ENCODE measurements around the gene PTGR3. TPM values are rescaled to one million over a fixed set of nuclear protein-coding genes. Genes with fewer than 3 reads are reported as not detected.
A peak's percentile ranks its signal among the peaks of the same experiment; 100 is the strongest.

The PTGR3 gene
- total RNA-seq, 4 donors from 2014 or later, result 12.2 to 25.2 (median 16.7) TPM

- no peak for TF ChIP-seq CTCF (IDR thresholded peaks at IDR 0.05)
- no peak for TF ChIP-seq POLR2A (IDR thresholded peaks at IDR 0.05)
- Histone ChIP-seq H3K27me3 (no peaks in the 10 kb centered on the region), H3K36me3 (peaks cover 0 to 4% (median 0%) of the 10 kb centered on the region in 3 donors), H3K9me3 (no peaks in the 10 kb centered on the region), H3K4me1 (peaks cover 22 to 73% (median 32%) of the 10 kb centered on the region in 3 donors), H3K27ac (peak overlapping the region; percentile 18 to 99 (median 96)), H3K4me3 (peak overlapping the region in 3 of 4 donors; percentile 76 to 96 (median 88))
- intact Hi-C loops (cut with DNase I), result loop anchor here (10.0 kb wide), 1 partner anchor 1618 kb away; the partner anchor contains the start of gene ZNF236
- DNase-seq, result no peak
- WGBS, 2 donors, result 70 to 74% methylated on average over 11 to 14 of the region's 14 CpGs
Measured at GRCh38 chr18:75206452-75207309, 2.3 kb downstream of the PTGR3 start.

GRCh38 chr18:75205514-75206132 is 3.3 kb downstream of the PTGR3 start:
- intact Hi-C loops (cut with DNase I), result loop anchor here (10.0 kb wide), 1 partner anchor 1619 kb away; the partner anchor contains the start of gene ZNF236
- Histone ChIP-seq H3K4me3 (peak overlapping the region in 3 of 4 donors; percentile 67 to 96 (median 88)), H3K27me3 (no peaks in the 10 kb centered on the region), H3K36me3 (peaks cover 0 to 15% (median 0%) of the 10 kb centered on the region in 3 donors), H3K4me1 (peaks cover 22 to 83% (median 32%) of the 10 kb centered on the region in 3 donors), H3K9me3 (no peaks in the 10 kb centered on the region), H3K27ac (peak overlapping the region; percentile 50 to 99 (median 88))
- no peak for TF ChIP-seq POLR2A (IDR thresholded peaks at IDR 0.05)
- no peak for TF ChIP-seq CTCF (IDR thresholded peaks at IDR 0.05)
- WGBS, 2 donors, result 36 to 57% methylated on average over 10 to 16 of the region's 16 CpGs
- no peak for DNase-seq

GRCh38 chr18:75204732-75205513 is 4.0 kb downstream of the PTGR3 start:
- Histone ChIP-seq H3K4me3 (peak overlapping the region; percentile 30 to 96 (median 78)), H3K27ac (peak overlapping the region; percentile 50 to 99 (median 88)), H3K9me3 (no peaks in the 10 kb centered on the region), H3K36me3 (peaks cover 0 to 22% (median 0%) of the 10 kb centered on the region in 3 donors), H3K27me3 (no peaks in the 10 kb centered on the region), H3K4me1 (peaks cover 22 to 76% (median 27%) of the 10 kb centered on the region in 3 donors)
- DNase-seq, result no peak
- WGBS, 2 donors, result 13 to 33% methylated on average over 10 to 40 of the region's 75 CpGs
- intact Hi-C loops (cut with DNase I), result loop anchor here (10.0 kb wide), 1 partner anchor 1620 kb away; the partner anchor contains the start of gene ZNF236
- TF ChIP-seq CTCF (IDR thresholded peaks at IDR 0.05), result no peak
- TF ChIP-seq POLR2A (IDR thresholded peaks at IDR 0.05), result no peak

- Histone ChIP-seq H3K27ac (peak overlapping the region; percentile 50 to 99 (median 88)), H3K36me3 (peaks cover 0 to 27% (median 0%) of the 10 kb centered on the region in 3 donors), H3K4me3 (peak overlapping the region; percentile 30 to 96 (median 78)), H3K9me3 (no peaks in the 10 kb centered on the region), H3K4me1 (peaks cover 22 to 78% (median 23%) of the 10 kb centered on the region in 3 donors), H3K27me3 (no peaks in the 10 kb centered on the region)
- intact Hi-C loops (cut with DNase I), result loop anchor here (10.0 kb wide), 1 partner anchor 1621 kb away; the partner anchor contains the start of gene ZNF236
- 0 to 23% methylated on average over 2 to 4 of the region's 35 CpGs for WGBS, 2 donors
- no peak for DNase-seq
- TF ChIP-seq POLR2A (IDR thresholded peaks at IDR 0.05) (no peak), CTCF (IDR thresholded peaks at IDR 0.05) (no peak)
Measured at GRCh38 chr18:75204269-75204731, 4.6 kb downstream of the PTGR3 start.

Measured in esophagus squamous epithelium (tissue), 5 donors.